Right lobe of liver (tissue), 6 donors: ENCODE measurements around the gene CBY1. TPM values are rescaled to one million over a fixed set of nuclear protein-coding genes. Genes with fewer than 3 reads are reported as not detected.

ENCODE experiments used
- ATAC-seq, 4 donors: fragments of 200-7000 bp; cut with Tn5 transposase; one replicate each; pipeline ENCODE4 v1.9.1; 2020; ENCODE audit warnings: mild to moderate bottlenecking in 4 of 4, moderate library complexity in 4 of 4
- DNase-seq, 3 donors: peaks; one replicate each; pipeline ENCODE4 v3.0.0-alpha.2; 2020
- H3K27ac ChIP-seq, 3 donors: fragments of 200-600 bp; one replicate each; pipeline ENCODE4 v1.8.0; 2022
- H3K27me3 ChIP-seq, 2 donors: fragments of 200-600 bp; one replicate each; pipeline ENCODE4 v1.8.0; 2022
- H3K36me3 ChIP-seq, 4 donors: fragments of 200-600 bp; sonication (generic) in 1 of 4; one replicate each; pipeline versions ENCODE4 v1.5.1 to v1.8.0; 2017 to 2022; ENCODE audit warnings: control low read depth in 1 of 4
- H3K4me1 ChIP-seq, 4 donors: fragments of 200-600 bp; sonication (generic) in 1 of 4; one replicate each; pipeline versions ENCODE4 v1.5.1 to v1.8.0; 2017 to 2022; ENCODE audit warnings: control low read depth in 1 of 4
- H3K4me3 ChIP-seq, 3 donors: fragments of 200-600 bp; one replicate each; pipeline ENCODE4 v1.8.0; 2022
- H3K9me3 ChIP-seq, 4 donors: fragments of 200-600 bp; sonication (generic) in 1 of 4; one replicate each; pipeline versions ENCODE4 v1.5.1 to v1.8.0; 2017 to 2022; ENCODE audit warnings: control low read depth in 1 of 4
- POLR2A ChIP-seq: fragments of 450-650 bp; IDR thresholded peaks from one replicate; pipeline ENCODE4 v1.6.1; 2017; ENCODE audit warnings: antibody characterized with exemption, mild to moderate bottlenecking
- WGBS: methylation state at CpG from one replicate; pipeline ENCODE4 v1.1.6; 2018; ENCODE audit warnings: low coverage, low lambda C conversion rate; ENCODE audit not compliant: insufficient coverage; ENCODE audit errors: missing lambda C conversion rate; 5-methylcytosine and 5-hydroxymethylcytosine counted together
- intact Hi-C, 2 donors: fragments of 100-400 bp; cut with DNase I; formaldehyde crosslinking; loops; one replicate each; pipeline versions ENCODE4 v1.11.2 to v1.14.1; 2022
- total RNA-seq, 6 experiments: library from RNA; depleted of rRNA in 2 of 6; stranded (reverse); fragments of >200 nt in 2 of 6; fragmentation: NEBNext Ultra II Directional in 3 of 6; extraction: Animal tissue kit (Norgen Biotek cat#: 25700) in 3 of 6; gene quantifications; one replicate each; pipeline versions ENCODE4 v1.1.0 to v1.2.4, GENCODE V29; 2016 to 2023
- TF ChIP-seq, protein P1 (sequence below), 4 donors: fragments of 200-600 bp in 3 of 4; fragments of 450-650 bp in 1 of 4; IDR thresholded peaks; one replicate each; pipeline versions ENCODE4 v1.5.1 to v1.8.0; 2016 to 2022; ENCODE audit warnings: antibody characterized with exemption in 4 of 4, mild to moderate bottlenecking in 2 of 4
- donor health status: DM: no; HTN: yes; CAD: no.
- donor health status: DM: no; HTN: no; CAD: no.
- donor health status: DM: no; HTN: no; CAD: no.
- donor health status: DM: no; HTN: yes; CAD: no.
- donor health status: DM: no; HTN: yes; CAD: no.

Gene CBY1
- total RNA-seq, 6 experiments from 2014 or later: 6.1 to 14.4 (median 11.6) TPM

DNA sequence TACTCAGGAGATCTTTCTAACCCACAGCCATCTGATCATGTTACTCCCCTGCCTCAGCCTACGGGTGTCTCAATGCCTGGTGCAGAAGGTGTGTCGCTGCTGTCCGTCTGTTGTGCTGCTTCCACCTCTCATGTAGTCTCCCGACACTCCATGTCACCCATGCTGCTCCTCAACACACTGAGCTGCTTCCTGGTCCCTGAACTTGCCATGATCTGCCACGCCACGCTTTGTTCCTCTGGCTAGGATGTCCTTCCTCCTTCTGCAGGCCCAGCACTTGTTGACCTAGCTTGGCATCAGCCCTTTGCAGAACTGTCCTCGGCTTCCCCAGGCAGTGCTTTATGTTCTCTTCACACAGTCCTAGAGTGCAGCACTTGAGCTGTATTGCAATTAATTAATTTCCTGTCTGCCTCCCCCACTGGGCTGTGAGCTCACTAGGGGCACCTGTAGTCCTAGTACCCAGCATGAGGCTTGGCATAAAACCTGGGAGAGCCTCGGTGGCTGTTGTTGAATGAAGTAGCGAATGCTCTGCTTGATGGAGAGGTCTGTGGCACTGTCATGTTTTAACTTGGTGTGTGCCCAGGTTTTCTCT is 58.8 kb downstream of the CBY1 start:
- intact Hi-C loops: no loop called here
- H3K4me3 ChIP-seq: no peak overlapping the region
- no peak for DNase-seq
- H3K27me3 ChIP-seq: no peaks in the 10 kb centered on the region
- WGBS: 82% methylated on average over 9 of the region's 9 CpGs
- peak; percentile 16 to 56 (median 42) for ATAC-seq
- H3K27ac ChIP-seq: no peak overlapping the region
- H3K9me3 ChIP-seq: no peaks in the 10 kb centered on the region
- no peak for TF ChIP-seq POLR2A
- TF ChIP-seq, protein P1, sequence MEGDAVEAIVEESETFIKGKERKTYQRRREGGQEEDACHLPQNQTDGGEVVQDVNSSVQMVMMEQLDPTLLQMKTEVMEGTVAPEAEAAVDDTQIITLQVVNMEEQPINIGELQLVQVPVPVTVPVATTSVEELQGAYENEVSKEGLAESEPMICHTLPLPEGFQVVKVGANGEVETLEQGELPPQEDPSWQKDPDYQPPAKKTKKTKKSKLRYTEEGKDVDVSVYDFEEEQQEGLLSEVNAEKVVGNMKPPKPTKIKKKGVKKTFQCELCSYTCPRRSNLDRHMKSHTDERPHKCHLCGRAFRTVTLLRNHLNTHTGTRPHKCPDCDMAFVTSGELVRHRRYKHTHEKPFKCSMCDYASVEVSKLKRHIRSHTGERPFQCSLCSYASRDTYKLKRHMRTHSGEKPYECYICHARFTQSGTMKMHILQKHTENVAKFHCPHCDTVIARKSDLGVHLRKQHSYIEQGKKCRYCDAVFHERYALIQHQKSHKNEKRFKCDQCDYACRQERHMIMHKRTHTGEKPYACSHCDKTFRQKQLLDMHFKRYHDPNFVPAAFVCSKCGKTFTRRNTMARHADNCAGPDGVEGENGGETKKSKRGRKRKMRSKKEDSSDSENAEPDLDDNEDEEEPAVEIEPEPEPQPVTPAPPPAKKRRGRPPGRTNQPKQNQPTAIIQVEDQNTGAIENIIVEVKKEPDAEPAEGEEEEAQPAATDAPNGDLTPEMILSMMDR (IDR thresholded peaks at IDR 0.05): no peak
- H3K36me3 ChIP-seq: peaks cover 0 to 26% (median 1%) of the 10 kb centered on the region in 4 donors
- H3K4me1 ChIP-seq: no peaks in the 10 kb centered on the region

DNA sequence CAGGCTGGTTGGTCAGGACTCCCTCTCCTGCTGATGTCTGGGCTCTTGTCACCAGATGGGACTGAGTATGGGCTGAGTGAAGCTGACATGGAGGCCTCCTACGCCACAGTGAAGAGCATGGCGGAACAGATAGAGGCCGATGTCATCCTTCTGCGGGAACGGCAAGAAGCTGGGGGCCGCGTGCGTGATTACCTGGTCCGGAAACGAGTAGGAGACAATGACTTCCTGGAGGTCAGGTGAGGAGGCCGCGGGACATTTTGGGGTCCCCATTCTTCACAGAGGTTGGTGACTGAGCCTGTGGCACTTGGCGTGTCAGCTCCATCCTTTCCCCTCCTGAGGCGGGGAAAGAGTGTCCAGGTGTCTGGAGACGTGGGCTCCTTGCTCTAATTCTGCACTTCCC is 59.4 kb downstream of the CBY1 start:
- Histone ChIP-seq H3K36me3 (peaks cover 0 to 29% (median 1%) of the 10 kb centered on the region in 4 donors), H3K4me1 (no peaks in the 10 kb centered on the region), H3K4me3 (no peak overlapping the region), H3K27ac (no peak overlapping the region), H3K9me3 (no peaks in the 10 kb centered on the region), H3K27me3 (no peaks in the 10 kb centered on the region)
- DNase-seq: no peak
- no peak for ATAC-seq
- TF ChIP-seq, protein P1 (IDR thresholded peaks at IDR 0.05): no peak
- no peak for TF ChIP-seq POLR2A
- 95% methylated on average over 4 of the region's 15 CpGs for WGBS
- intact Hi-C loops: no loop called here

DNA sequence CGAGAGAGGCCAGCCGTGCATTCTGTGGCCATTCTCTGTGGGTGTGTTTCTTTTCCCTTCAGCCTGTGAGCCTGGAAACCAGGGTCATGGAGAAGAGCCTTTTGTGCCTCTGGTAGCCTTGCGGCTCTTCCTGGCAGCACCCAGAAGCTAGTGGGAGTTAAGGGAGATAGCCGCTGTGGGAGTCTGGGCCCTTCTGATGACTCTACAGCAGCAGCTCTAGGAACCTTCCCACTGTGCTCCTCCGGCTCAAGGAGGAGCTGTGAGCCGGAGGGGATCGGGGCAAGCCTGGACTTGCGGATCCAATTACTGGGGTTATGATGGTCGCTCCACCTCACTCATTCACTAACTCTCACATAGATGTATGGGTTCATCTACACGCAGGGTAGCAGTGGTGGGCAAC is 59.8 kb downstream of the CBY1 start:
- TF ChIP-seq, protein P1 (IDR thresholded peaks at IDR 0.05): no peak
- TF ChIP-seq POLR2A: no peak
- H3K27ac ChIP-seq: no peak overlapping the region
- H3K4me1 ChIP-seq: no peaks in the 10 kb centered on the region
- 100% methylated on average over 3 of the region's 10 CpGs for WGBS
- no peaks in the 10 kb centered on the region for H3K9me3 ChIP-seq
- no peak overlapping the region for H3K4me3 ChIP-seq
- DNase-seq (no peak), ATAC-seq (no peak)
- peaks cover 0 to 29% (median 1%) of the 10 kb centered on the region in 4 donors for H3K36me3 ChIP-seq
- H3K27me3 ChIP-seq: no peaks in the 10 kb centered on the region
- intact Hi-C loops: no loop called here

DNA sequence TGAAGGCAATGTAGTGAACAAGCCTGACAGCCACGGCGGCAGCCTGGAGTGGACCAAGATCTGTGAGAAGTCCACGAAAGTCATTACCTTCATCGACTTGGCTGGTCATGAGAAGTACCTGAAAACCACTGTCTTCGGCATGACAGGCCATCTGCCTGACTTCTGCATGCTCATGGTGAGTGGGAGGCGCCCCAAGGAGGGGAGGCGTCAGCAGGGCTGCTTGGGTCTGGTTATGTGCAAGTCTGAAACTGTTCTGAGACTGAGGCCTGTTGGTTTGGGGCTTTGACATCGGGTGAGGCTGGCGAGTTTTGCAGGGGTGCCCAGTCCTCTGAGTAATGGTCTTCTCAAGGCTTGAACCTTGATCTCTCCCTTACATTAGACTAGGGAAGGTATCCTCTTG is 60.4 kb downstream of the CBY1 start:
- intact Hi-C loops: no loop called here
- Histone ChIP-seq H3K27ac (no peak overlapping the region), H3K4me3 (no peak overlapping the region), H3K36me3 (peaks cover 0 to 34% (median 4%) of the 10 kb centered on the region in 4 donors), H3K27me3 (no peaks in the 10 kb centered on the region), H3K4me1 (no peaks in the 10 kb centered on the region), H3K9me3 (no peaks in the 10 kb centered on the region)
- TF ChIP-seq, protein P1 (IDR thresholded peaks at IDR 0.05): no peak
- ATAC-seq: no peak
- 65% methylated on average over 3 of the region's 9 CpGs for WGBS
- DNase-seq: no peak

GRCh38 chr22:38717244-38717643 is 60.8 kb downstream of the CBY1 start:
- WGBS: 100% methylated on average over 3 of the region's 6 CpGs
- H3K27ac ChIP-seq: no peak overlapping the region
- H3K4me3 ChIP-seq: no peak overlapping the region
- no peaks in the 10 kb centered on the region for H3K4me1 ChIP-seq
- DNase-seq (no peak), ATAC-seq (no peak)
- intact Hi-C loops: no loop called here
- H3K9me3 ChIP-seq: no peaks in the 10 kb centered on the region
- H3K27me3 ChIP-seq: no peaks in the 10 kb centered on the region
- TF ChIP-seq, protein P1 (IDR thresholded peaks at IDR 0.05): no peak
- TF ChIP-seq POLR2A: no peak
- peaks cover 0 to 36% (median 4%) of the 10 kb centered on the region in 4 donors for H3K36me3 ChIP-seq
